RWPE1 (cell line): ENCODE results near the gene ARIH2.

ENCODE experiments used
- CTCF ChIA-PET: fragments of 350-600 bp; sonication (Branson Sonifier 250); formaldehyde crosslinking; extraction: SDS; loops from one replicate; lab custom pipeline; 2021; lab: Yijun Ruan, JAX
- POLR2A ChIA-PET: fragments of 400-600 bp; formaldehyde crosslinking; extraction: SDS; loops from one replicate; lab custom pipeline; 2020; ENCODE audit warnings: antibody characterized with exemption; ENCODE audit not compliant: low non-redundant PET; lab: Yijun Ruan, JAX
- DNase-seq: peaks from one replicate; pipeline ENCODE4 v3.0.0; 2012; ENCODE audit warnings: low spot score
- H3K27ac ChIP-seq: fragments of 450-650 bp; 2 replicates; pipeline ENCODE4 v1.5.1; 2017
- CTCF ChIP-seq: fragments of 450-650 bp; conservative IDR thresholded peaks from 2 replicates; pipeline ENCODE4 v1.5.1; 2017; ENCODE audit warnings: low read depth, mild to moderate bottlenecking

The ARIH2 gene

GRCh38 chr3:49028298-49028672 is 109.6 kb downstream of the ARIH2 start:
- H3K27ac ChIP-seq, result peak overlapping the region; percentile 77
- CTCF ChIA-PET, result interaction anchor here (0.6 kb wide), 1 partner anchor 167 kb away, joined by 4 read pairs; no protein-coding TSS in a partner anchor
- no peak for TF ChIP-seq CTCF
- no peak for DNase-seq
- POLR2A ChIA-PET, result no interaction called here

DNA sequence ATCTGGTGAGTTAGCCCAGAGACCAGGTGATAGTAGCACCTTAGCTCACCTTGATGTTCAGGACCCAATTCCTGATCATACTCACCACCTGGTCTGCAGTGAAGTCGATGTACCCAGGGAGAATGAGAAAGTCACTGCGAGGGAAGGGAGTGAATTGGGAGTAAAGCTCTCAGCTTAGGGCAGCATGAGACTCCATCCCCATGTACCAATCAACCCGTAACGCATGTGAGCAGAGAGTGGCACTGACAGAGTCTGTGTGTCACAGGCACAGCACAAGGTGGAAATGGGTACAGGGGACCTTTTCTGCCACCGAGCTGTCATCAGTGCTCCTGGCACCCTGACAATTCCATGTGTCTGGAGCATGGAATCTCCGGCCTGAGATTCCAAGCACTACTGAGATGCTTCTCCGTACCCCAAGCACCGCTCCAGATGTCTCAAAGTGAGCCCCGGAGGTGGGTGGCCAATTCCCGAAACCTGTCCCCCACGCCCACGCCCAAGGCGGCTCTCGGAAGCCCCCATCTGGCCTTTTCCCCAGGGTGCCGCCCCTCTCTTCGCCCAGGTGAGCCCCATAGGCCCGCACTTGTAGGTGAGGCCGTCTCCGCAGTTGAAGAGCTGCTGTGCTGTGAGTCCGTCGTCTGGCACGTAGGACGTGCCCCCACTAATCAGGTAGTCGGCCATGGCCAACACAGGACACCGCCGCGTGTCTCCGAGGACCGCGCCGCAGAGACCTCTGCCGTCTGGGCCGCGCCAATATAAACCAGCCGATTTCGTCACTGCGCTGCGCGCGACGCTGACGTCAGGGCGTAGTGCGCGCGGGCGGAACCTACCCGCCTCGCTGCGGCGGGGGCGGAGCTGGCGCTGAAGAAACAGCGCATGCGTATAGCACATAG is 110.3 kb downstream of the ARIH2 start, which contains the start of gene IMPDH2:
TSS of gene IMPDH2 (minus strand) at position 726 of the 890 bp plus-strand sequence. CDS start at position 678, 48 bp downstream.
- peak within 1 kb of the TSS; percentile 77 for H3K27ac ChIP-seq
- CTCF ChIA-PET, result interaction anchor here (0.6 kb wide), 1 partner anchor 167 kb away, joined by 4 read pairs; no protein-coding TSS in a partner anchor
- peak; percentile 71 for DNase-seq
- TF ChIP-seq CTCF, result no peak
- POLR2A ChIA-PET, result interaction anchor here (0.6 to 1.2 kb wide), 2 partner anchors 22 to 63 kb away, joined by 3 to 5 read pairs; partner anchors contain the start of gene WDR6

- ChIA-PET POLR2A (interaction anchor here (0.6 to 1.2 kb wide), 2 partner anchors 22 to 63 kb away, joined by 3 to 5 read pairs; partner anchors contain the start of gene WDR6), CTCF (no interaction called here)
- no peak for TF ChIP-seq CTCF
- H3K27ac ChIP-seq, result peak overlapping the region; percentile 77
- DNase-seq, result no peak
These were observed 110.9 kb downstream of the ARIH2 start for GRCh38 chr3:49029563-49029884.

- POLR2A ChIA-PET, result no interaction called here
- CTCF ChIA-PET, result no interaction called here
- no peak for DNase-seq
- H3K27ac ChIP-seq, result peak overlapping the region; percentile 54
- TF ChIP-seq CTCF, result no peak
These were observed 111.7 kb downstream of the ARIH2 start for GRCh38 chr3:49030321-49030720.

- DNase-seq, result no peak
- no peak for TF ChIP-seq CTCF
- peak overlapping the region; percentile 34 for H3K27ac ChIP-seq
- POLR2A ChIA-PET, result no interaction called here
- CTCF ChIA-PET, result interaction anchor here (0.6 kb wide), 1 partner anchor 96 kb away, joined by 3 read pairs; no protein-coding TSS in a partner anchor
These were observed 114.1 kb downstream of the ARIH2 start for GRCh38 chr3:49032646-49033304.

GRCh38 chr3:49034650-49035049 is 116.0 kb downstream of the ARIH2 start:
- TF ChIP-seq CTCF, result no peak
- ChIA-PET POLR2A (no interaction called here), CTCF (interaction anchor here (0.6 kb wide), 1 partner anchor 47 kb away, joined by 3 read pairs; no protein-coding TSS in a partner anchor)
- DNase-seq, result no peak
- no peak overlapping the region for H3K27ac ChIP-seq
